GM11168 (cell line): Measurements from ENCODE around the gene OR1F1.

Experiments used
- in situ Hi-C: fragments of 300-500 bp; cut with MboI; formaldehyde crosslinking; loops from one replicate; pipeline ENCODE4 v1.12.0; 2022; ENCODE audit warnings: low sequenced_read_pairs; ENCODE audit not compliant: unreplicated experiment

Gene OR1F1

GRCh38 chr16:3242709-3243108 is 54.7 kb downstream of the OR1F1 start:
- in situ Hi-C loops = no loop called here

- in situ Hi-C loops = no loop called here
These were observed 55.9 kb downstream of the OR1F1 start for GRCh38 chr16:3243882-3244281.

GRCh38 chr16:3246002-3246401 is 58.0 kb downstream of the OR1F1 start:
- in situ Hi-C loops = no loop called here

- in situ Hi-C loops = no loop called here
These were observed 58.9 kb downstream of the OR1F1 start for GRCh38 chr16:3246876-3247275.

- in situ Hi-C loops = no loop called here
These were observed 60.6 kb downstream of the OR1F1 start for GRCh38 chr16:3248596-3248995.

- in situ Hi-C loops = no loop called here
These were observed 61.0 kb downstream of the OR1F1 start for GRCh38 chr16:3249020-3249419.

- in situ Hi-C loops = no loop called here
These were observed 61.4 kb downstream of the OR1F1 start for GRCh38 chr16:3249451-3249850.

GRCh38 chr16:3252967-3253366 is 65.0 kb downstream of the OR1F1 start:
- in situ Hi-C loops = no loop called here

GRCh38 chr16:3254309-3254708 is 66.3 kb downstream of the OR1F1 start:
- in situ Hi-C loops = no loop called here
